Measurements from ENCODE around the gene SMAD6. TPM values are rescaled to one million over a fixed set of nuclear protein-coding genes. Genes with fewer than 3 reads are reported as not detected.

The SMAD6 gene
- total RNA-seq, 2 donors from 2014 or later, result 14.0 to 25.4 TPM

GRCh38 chr15:66778314-66778665 is 76.3 kb downstream of the SMAD6 start:
- DNase-seq, result no peak
- ATAC-seq, result no peak
- intact Hi-C loops (cut with DNase I), result loop anchor here (5.0 kb wide), 2 partner anchors 81 to 161 kb away; no protein-coding TSS in a partner anchor
- H3K4me3 ChIP-seq, result no peak overlapping the region
- 94 to 100% methylated on average over 1 of the region's 1 CpG for WGBS, 2 donors
- H3K27ac ChIP-seq, result no peak overlapping the region
- H3K9me3 ChIP-seq, result no peaks in the 10 kb centered on the region
- H3K4me1 ChIP-seq, result peaks cover 38% of the 10 kb centered on the region
- TF ChIP-seq CTCF (IDR thresholded peaks at IDR 0.05), result no peak
- no peak for TF ChIP-seq POLR2A (IDR thresholded peaks at IDR 0.05)
- no peaks in the 10 kb centered on the region for H3K36me3 ChIP-seq (replicated peaks in 1 of 2; ENCODE audit: insufficient read depth in 1 of 2, low read depth in 2 of 2)
- no peaks in the 10 kb centered on the region for H3K27me3 ChIP-seq

GRCh38 chr15:66778716-66779115 is 76.7 kb downstream of the SMAD6 start:
- Histone ChIP-seq H3K4me3 (no peak overlapping the region), H3K9me3 (no peaks in the 10 kb centered on the region), H3K27ac (peak overlapping the region in 1 of 4 donors; percentile 56), H3K4me1 (peaks cover 33% of the 10 kb centered on the region), H3K36me3 (replicated peaks in 1 of 2; ENCODE audit: insufficient read depth in 1 of 2, low read depth in 2 of 2) (no peaks in the 10 kb centered on the region), H3K27me3 (no peaks in the 10 kb centered on the region)
- TF ChIP-seq POLR2A (IDR thresholded peaks at IDR 0.05) (no peak), CTCF (IDR thresholded peaks at IDR 0.05) (no peak)
- ATAC-seq (no peak), DNase-seq (no peak)
- intact Hi-C loops (cut with DNase I), result loop anchor here (5.0 kb wide), 2 partner anchors 81 to 161 kb away; no protein-coding TSS in a partner anchor
- WGBS, 2 donors, result 87 to 90% methylated on average over 5 to 8 of the region's 8 CpGs

GRCh38 chr15:66779331-66780009 is 77.4 kb downstream of the SMAD6 start:
- DNase-seq, result peak in 2 of 4 donors; percentile 48 to 51

GRCh38 chr15:66780172-66780972 is 78.3 kb downstream of the SMAD6 start:
- H3K27ac ChIP-seq, result peak overlapping the region; percentile 47 to 56 (median 52)
- H3K4me1 ChIP-seq, result peaks cover 18% of the 10 kb centered on the region
- DNase-seq (peak in 2 of 4 donors; percentile 40 to 61), ATAC-seq (peak; percentile 16)
- H3K27me3 ChIP-seq, result no peaks in the 10 kb centered on the region
- no peak for TF ChIP-seq CTCF (IDR thresholded peaks at IDR 0.05)
- TF ChIP-seq POLR2A (IDR thresholded peaks at IDR 0.05), result no peak
- intact Hi-C loops (cut with DNase I), result no loop called here
- 82 to 84% methylated on average over 17 to 21 of the region's 21 CpGs for WGBS, 2 donors
- H3K9me3 ChIP-seq, result no peaks in the 10 kb centered on the region
- H3K36me3 ChIP-seq (replicated peaks in 1 of 2; ENCODE audit: insufficient read depth in 1 of 2, low read depth in 2 of 2), result no peaks in the 10 kb centered on the region
- no peak overlapping the region for H3K4me3 ChIP-seq

More at GRCh38 chr15:66779331-66780009, 77.4 kb downstream of the SMAD6 start:
- H3K4me1 ChIP-seq, result peaks cover 26% of the 10 kb centered on the region
- 20 to 57% methylated on average over 1 to 4 of the region's 4 CpGs for whole genome bisulfite sequencing, 2 donors
- H3K27ac ChIP-seq, result peak overlapping the region; percentile 47 to 56 (median 52)
- no peak overlapping the region for H3K4me3 ChIP-seq
- TF ChIP-seq POLR2A (IDR thresholded peaks at IDR 0.05), result no peak
- TF ChIP-seq CTCF (IDR thresholded peaks at IDR 0.05), result no peak
- no peaks in the 10 kb centered on the region for H3K27me3 ChIP-seq
- ATAC-seq, result peak; percentile 36
- no peaks in the 10 kb centered on the region for H3K36me3 ChIP-seq (replicated peaks in 1 of 2; ENCODE audit: insufficient read depth in 1 of 2, low read depth in 2 of 2)
- intact Hi-C loops (cut with DNase I), result loop anchor here (5.0 kb wide), 2 partner anchors 82 to 162 kb away; no protein-coding TSS in a partner anchor
- H3K9me3 ChIP-seq, result no peaks in the 10 kb centered on the region

Measured in body of pancreas (tissue), 4 donors.